HG02884 (cell line): Measurements from ENCODE around the gene BCR.
"Not testable (repeated sequence)": the region's sequence is repeated elsewhere in the genome, so short reads cannot be mapped to it uniquely, and the experiment has no call there.

Experiments
- ATAC-seq: cut with Tn5 transposase; IDR thresholded peaks from one replicate; pipeline ENCODE4 v1.9.1; 2021; ENCODE audit warnings: mild to moderate bottlenecking, moderate library complexity; ENCODE audit not compliant: unreplicated experiment

BCR gene

GRCh38 chr22:23361676-23362075, 181.4 kb downstream of the BCR start:
- no peak for ATAC-seq

DNA sequence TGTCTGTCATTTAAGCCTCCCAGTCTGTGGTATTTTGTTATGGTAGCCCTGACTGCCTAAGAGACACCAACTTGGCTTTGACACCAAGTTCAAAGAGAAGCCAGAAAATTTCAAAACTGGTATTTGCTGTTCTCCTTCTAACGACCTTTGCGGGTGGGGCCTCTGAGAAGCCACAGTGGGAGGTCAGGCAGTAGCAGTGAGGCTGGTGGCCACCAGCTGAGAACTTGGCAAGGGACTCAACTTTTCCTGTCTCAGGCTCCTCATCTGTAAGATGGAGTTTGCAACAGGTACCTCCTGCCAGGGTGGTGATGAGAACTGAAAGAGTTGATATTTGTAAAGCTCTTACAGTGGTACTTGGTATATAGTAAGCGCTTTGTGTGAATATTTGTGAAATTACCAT, 183.4 kb downstream of the BCR start:
- no peak for ATAC-seq

DNA sequence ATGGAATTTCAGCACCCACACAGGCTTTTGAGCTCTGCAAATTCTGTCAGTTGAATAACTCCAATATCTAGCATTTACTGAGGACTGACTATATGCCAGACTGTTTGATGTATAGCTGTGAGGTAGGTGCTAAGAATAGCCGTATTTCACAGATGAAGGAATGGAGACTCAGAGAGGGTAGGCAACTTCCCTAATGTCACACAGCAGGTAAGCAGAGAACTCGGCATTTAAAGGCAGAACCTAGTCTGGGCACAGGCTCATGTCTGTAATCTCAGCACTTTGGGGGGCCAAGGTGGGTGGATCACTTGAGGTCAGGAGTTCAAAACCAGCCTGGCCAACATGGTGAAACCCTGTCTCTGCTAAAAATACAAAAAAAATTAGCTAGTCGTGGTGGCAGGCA, 184.1 kb downstream of the BCR start:
- ATAC-seq: no peak

DNA sequence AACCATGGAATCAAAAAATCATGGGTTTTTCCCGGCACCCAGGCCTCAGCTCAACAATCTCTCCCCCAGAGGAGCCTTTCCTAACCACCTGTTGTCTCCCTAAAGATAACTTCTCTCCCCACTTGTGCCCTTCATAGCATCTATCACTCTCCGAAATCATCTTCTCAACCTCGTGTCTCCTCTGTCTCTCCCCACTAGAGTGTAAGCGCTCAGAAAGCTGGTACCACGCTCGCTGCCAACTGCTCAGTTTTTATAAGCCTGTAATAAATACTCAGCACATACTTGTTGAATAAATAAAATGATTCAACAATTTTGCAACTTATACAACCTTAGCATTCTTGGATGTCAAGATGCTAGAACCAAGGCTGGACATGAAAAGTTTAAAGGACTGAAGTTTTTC, 185.2 kb downstream of the BCR start:
- ATAC-seq: no peak

GRCh38 chr22:23365961-23366360, 185.7 kb downstream of the BCR start:
- no peak for ATAC-seq

DNA sequence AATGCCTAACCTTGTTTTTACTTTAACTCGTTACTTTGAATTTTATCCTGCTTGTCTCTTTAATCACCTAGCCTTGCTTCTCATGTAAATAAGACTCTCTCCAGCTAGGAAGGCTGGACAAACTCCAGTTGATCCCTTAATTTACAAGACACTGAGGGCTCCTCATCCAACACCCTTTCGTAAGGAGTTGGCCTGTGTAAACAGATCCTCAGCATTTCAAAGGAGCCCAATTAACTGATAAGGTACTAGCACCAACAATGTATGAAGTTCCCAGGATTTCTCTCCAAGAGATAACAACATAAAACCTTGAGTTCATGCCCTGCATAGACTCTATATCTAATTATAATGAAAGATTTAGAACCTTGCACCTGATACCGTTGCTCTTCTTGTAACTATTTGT, 186.9 kb downstream of the BCR start:
- not testable (repeated sequence) for ATAC-seq
